ENCODE measurements around the gene PTPRN2. TPM values are rescaled to one million over a fixed set of nuclear protein-coding genes. Genes with fewer than 3 reads are reported as not detected.

Gene PTPRN2
- total RNA-seq, 4 donors from 2014 or later, result 14.9 to 34.3 (median 21.3) TPM

- H3K27me3 ChIP-seq, result no peaks in the 10 kb centered on the region
- no peaks in the 10 kb centered on the region for H3K36me3 ChIP-seq
- DNase-seq, result no peak
- no peak overlapping the region for H3K27ac ChIP-seq
- no peaks in the 10 kb centered on the region for H3K4me1 ChIP-seq
- H3K9me3 ChIP-seq, result no peaks in the 10 kb centered on the region
- H3K4me3 ChIP-seq, result no peak overlapping the region
- TF ChIP-seq POLR2A (IDR thresholded peaks at IDR 0.05), result no peak
- TF ChIP-seq CTCF (IDR thresholded peaks at IDR 0.05), result no peak
Measured at GRCh38 chr7:158606671-158607424, 19.2 kb upstream of the PTPRN2 start.

GRCh38 chr7:158606129-158606528, 18.5 kb upstream of the PTPRN2 start:
- no peak overlapping the region for H3K4me3 ChIP-seq

GRCh38 chr7:158603773-158604755, 16.4 kb upstream of the PTPRN2 start:
- no peak overlapping the region for H3K4me3 ChIP-seq
- H3K27ac ChIP-seq, result no peak overlapping the region
- H3K9me3 ChIP-seq, result no peaks in the 10 kb centered on the region
- no peaks in the 10 kb centered on the region for H3K4me1 ChIP-seq
- TF ChIP-seq CTCF (IDR thresholded peaks at IDR 0.05) (no peak), POLR2A (IDR thresholded peaks at IDR 0.05) (no peak)
- no peaks in the 10 kb centered on the region for H3K27me3 ChIP-seq
- no peak for DNase-seq
- H3K36me3 ChIP-seq, result no peaks in the 10 kb centered on the region

More at GRCh38 chr7:158606129-158606528, 18.5 kb upstream of the PTPRN2 start:
- no peak for DNase-seq
- H3K27me3 ChIP-seq, result no peaks in the 10 kb centered on the region
- TF ChIP-seq POLR2A (IDR thresholded peaks at IDR 0.05), result no peak
- no peak for TF ChIP-seq CTCF (IDR thresholded peaks at IDR 0.05)
- H3K36me3 ChIP-seq, result no peaks in the 10 kb centered on the region
- no peak overlapping the region for H3K27ac ChIP-seq
- H3K9me3 ChIP-seq, result no peaks in the 10 kb centered on the region
- no peaks in the 10 kb centered on the region for H3K4me1 ChIP-seq

GRCh38 chr7:158602905-158603772, 15.5 kb upstream of the PTPRN2 start:
- H3K36me3 ChIP-seq, result no peaks in the 10 kb centered on the region
- TF ChIP-seq CTCF (IDR thresholded peaks at IDR 0.05) (no peak), POLR2A (IDR thresholded peaks at IDR 0.05) (no peak)
- no peak for DNase-seq
- no peak overlapping the region for H3K27ac ChIP-seq
- no peaks in the 10 kb centered on the region for H3K4me1 ChIP-seq
- no peak overlapping the region for H3K4me3 ChIP-seq
- no peaks in the 10 kb centered on the region for H3K9me3 ChIP-seq
- H3K27me3 ChIP-seq, result no peaks in the 10 kb centered on the region

- Histone ChIP-seq H3K27me3 (no peaks in the 10 kb centered on the region), H3K9me3 (no peaks in the 10 kb centered on the region), H3K4me3 (no peak overlapping the region), H3K27ac (no peak overlapping the region), H3K4me1 (no peaks in the 10 kb centered on the region), H3K36me3 (no peaks in the 10 kb centered on the region)
- DNase-seq, result no peak
- no peak for TF ChIP-seq POLR2A (IDR thresholded peaks at IDR 0.05)
- TF ChIP-seq CTCF (IDR thresholded peaks at IDR 0.05), result no peak
Measured at GRCh38 chr7:158602041-158602440, 14.4 kb upstream of the PTPRN2 start.
